GM12874 (cell line): ENCODE measurements around the gene ANKRD6.

Source experiments
- CTCF ChIP-seq: IDR thresholded peaks from 2 replicates; pipeline ENCODE4 v1.5.1; 2011; ENCODE audit warnings: low read depth, mild to moderate bottlenecking, control low read depth, low read length, moderate library complexity; ENCODE audit not compliant: insufficient read depth

The ANKRD6 gene

GRCh38 chr6:89657445-89658158 lies 224.7 kb downstream of the ANKRD6 start:
- no peak for TF ChIP-seq CTCF

- TF ChIP-seq CTCF: no peak
Observed at GRCh38 chr6:89660981-89661380, 228.0 kb downstream of the ANKRD6 start.

GRCh38 chr6:89661559-89661958 lies 228.6 kb downstream of the ANKRD6 start:
- TF ChIP-seq CTCF: no peak

GRCh38 chr6:89662659-89663223 lies 229.8 kb downstream of the ANKRD6 start:
- TF ChIP-seq CTCF: no peak

GRCh38 chr6:89667872-89668556 lies 235.1 kb downstream of the ANKRD6 start:
- no peak for TF ChIP-seq CTCF

- TF ChIP-seq CTCF: no peak
Observed at GRCh38 chr6:89669002-89669401, 236.1 kb downstream of the ANKRD6 start.

- TF ChIP-seq CTCF: no peak
Observed at GRCh38 chr6:89670935-89671565, 238.1 kb downstream of the ANKRD6 start.
